Esophagus muscularis mucosa (tissue), 3 donors: ENCODE measurements around the gene RAD18.

Experiments used
- CTCF ChIP-seq, 3 experiments: fragments of 200-600 bp in 2 of 3; fragments of 450-650 bp in 1 of 3; sonication (generic) in 2 of 3; IDR thresholded peaks; one replicate each; pipeline ENCODE4 v1.5.1; 2017 to 2019; ENCODE audit warnings: antibody characterized with exemption in 3 of 3, mild to moderate bottlenecking in 2 of 3, moderate library complexity in 1 of 3
- POLR2A ChIP-seq: fragments of 450-650 bp; IDR thresholded peaks from one replicate; pipeline ENCODE4 v1.6.1; 2017; ENCODE audit warnings: antibody characterized with exemption, moderate library complexity, mild to moderate bottlenecking, low read depth
- POLR2AphosphoS5 ChIP-seq, 2 donors: sonication (generic); formaldehyde crosslinking; IDR thresholded peaks; one replicate each; pipeline ENCODE4 v1.6.1; 2017; ENCODE audit warnings: antibody characterized with exemption in 2 of 2

- TF ChIP-seq POLR2A (no peak), CTCF (IDR thresholded peaks at IDR 0.05) (no peak), POLR2AphosphoS5 (IDR thresholded peaks at IDR 0.05) (no peak)
Observed at GRCh38 chr3:8867646-8868045, 95.6 kb downstream of the RAD18 start.
